ENCODE measurements around the gene FAM156A.
A peak's percentile ranks its signal among the peaks of the same experiment; 100 is the strongest.
"Not testable (repeated sequence)": the region's sequence is repeated elsewhere in the genome, so short reads cannot be mapped to it uniquely, and the experiment has no call there.

Gene FAM156A

DNA sequence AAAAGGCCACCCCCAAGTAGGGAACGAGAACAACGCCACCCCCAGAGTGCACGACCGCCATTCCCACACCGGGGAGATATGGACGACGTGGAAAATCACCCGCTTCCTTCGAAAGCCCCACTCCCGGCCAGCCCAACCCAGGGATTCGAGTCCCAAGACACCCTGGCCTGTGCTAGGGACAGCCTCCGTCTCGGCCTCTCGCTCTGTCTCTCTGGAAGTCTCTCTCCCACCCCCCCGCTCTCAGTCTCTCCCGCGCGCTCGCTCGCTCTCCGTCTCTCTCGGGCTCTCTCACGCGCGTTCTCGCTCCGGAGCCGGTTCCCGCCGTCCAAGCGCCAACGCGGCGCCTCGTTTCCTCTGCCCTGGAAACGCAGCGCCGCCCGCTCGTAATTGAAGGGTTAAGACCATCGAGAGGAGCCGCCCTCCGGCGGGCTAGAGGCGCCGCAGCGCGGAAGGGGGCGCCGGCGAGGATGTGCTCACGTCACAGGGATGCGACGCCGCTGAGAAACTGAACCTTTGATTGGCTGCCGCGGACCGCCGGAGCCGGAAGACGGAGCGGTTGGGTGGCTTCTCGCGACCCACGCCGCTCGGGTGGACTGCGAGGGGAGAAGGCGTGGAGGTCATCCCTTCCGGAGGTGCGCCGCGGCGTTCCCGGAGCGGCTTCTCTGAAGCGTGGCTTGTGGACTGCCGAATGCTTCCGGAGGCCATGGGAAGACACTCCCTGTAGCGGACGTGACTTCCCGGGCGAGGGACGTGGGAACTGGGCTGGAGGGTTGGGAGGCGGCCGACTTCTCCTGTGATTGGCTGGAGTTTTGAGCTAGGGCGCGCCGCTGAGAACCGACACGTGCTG, at the start of gene FAM156A:
Gene FAM156A, minus strand, starts transcription at position 406 of the 847 bp plus-strand sequence. CDS start 9,930 bp downstream, outside the sequence.
- not testable (repeated sequence) for H3K4me3 ChIP-seq (ENCODE audit: low read depth, low read length)

DNA sequence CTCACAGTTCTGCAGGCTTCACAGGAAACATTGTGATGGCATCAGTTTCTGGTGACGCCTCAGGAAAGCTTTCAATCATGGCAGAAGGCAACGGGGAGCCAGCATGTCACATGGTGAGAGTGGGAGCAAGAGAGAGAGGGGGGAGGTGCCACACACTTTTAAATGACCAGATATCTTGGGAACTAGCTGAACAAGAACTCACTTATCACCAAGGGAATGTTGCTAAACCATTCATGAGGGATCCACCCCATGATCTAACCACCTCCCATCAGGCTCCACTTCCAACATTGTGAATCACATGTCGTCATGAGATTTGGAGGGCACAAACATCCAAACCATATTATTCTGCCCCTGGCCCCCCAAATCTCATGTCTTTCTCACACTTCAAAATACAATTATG, 47.0 kb upstream of the FAM156A start:
- no peak overlapping the region for H3K4me3 ChIP-seq (ENCODE audit: low read depth, low read length)

DNA sequence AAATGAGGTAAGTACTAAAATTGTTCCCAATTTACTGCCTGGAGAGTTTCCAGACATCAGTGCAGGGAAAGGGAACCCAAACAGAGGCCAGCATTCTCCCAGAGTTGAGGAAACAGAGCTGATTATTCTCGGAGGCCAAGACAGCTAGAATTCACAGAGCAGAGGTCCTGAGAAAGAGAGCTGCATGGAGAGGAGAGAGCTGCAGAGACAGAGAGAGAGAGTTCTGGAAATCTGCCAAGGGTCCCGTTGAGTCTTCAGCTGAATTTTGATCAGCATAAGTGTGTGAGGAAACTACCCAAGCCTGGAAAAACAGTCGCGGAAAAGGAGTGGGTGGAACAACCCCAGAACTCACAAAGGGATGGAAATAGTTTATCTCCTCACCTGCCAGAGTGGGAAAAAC, 46.5 kb upstream of the FAM156A start:
- H3K4me3 ChIP-seq (ENCODE audit: low read depth, low read length), result no peak overlapping the region

DNA sequence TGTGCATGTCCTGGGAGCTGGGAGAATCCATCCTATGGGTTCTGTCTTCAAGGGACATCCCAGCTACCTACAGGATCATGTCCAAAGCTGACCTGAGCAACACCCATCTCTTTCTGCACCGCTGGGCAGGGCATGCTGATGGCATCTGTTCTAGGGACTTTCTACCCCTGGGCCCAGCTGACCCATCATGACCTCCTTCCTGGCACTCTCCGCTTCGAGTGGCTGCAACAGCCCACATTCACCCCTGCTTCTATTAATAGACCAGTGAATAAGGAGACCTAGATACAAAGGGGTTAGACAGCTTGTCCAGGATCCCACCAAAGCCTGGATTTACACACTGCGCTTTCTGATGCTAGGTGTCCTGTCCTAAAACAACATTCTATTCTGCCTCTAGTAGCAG, 45.7 kb upstream of the FAM156A start:
- H3K4me3 ChIP-seq (ENCODE audit: low read depth, low read length), result no peak overlapping the region

- no peak overlapping the region for H3K4me3 ChIP-seq (ENCODE audit: low read depth, low read length)
Observed at GRCh38 chrX:53003111-53003510, 44.8 kb upstream of the FAM156A start.

- no peak overlapping the region for H3K4me3 ChIP-seq (ENCODE audit: low read depth, low read length)
Observed at GRCh38 chrX:53001958-53002357, 43.6 kb upstream of the FAM156A start.

DNA sequence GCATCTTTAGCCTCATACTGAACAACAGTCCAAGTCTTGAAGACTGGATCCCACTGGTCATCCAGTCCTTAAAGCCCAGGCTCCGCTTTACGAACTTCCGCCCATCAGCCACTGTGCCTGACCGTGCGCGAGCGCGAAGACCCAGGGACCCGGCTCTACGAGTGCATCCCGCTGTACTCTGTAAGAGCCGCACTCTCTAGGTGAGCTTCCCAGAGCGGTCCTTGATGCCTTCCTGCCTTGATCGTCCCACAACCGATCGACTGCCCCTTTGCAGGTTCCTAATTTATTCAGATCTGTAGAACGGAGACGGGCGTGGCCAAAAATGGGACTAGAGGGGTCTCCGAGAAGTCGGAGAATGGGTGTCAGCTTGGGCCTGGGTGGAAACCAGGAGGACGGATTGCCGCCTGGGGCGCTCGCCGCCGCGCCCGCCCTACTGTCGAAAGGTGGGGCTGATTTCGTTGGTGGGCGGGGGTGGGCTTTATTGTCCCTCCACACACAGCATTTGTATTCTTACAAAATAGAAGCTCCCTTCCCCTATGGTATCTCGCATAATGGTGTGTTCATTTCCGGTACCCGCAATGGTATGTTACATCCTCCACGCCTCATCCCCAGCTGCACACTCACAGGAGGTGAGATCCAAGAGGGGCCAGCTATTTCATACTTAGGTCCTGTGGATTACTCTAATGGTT, 42.3 kb upstream of the FAM156A start:
- no peak overlapping the region for H3K4me3 ChIP-seq (ENCODE audit: low read depth, low read length)

DNA sequence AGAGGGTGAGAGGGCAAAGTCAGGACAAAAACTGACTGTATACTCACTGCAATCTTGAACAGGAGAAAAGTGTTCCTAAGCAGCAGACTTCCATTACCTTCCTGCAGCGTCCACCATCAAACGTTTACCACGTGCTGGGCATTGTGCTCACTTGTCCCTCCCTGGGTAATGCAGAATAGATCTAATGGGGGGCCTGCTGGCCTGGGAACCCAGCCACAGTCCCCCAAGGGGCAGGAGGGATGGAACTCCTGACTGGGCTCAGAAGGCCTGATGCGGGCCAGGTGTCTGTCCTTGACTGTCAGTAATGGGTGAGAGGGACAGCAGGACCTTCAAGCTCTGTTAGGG, 37.6 kb upstream of the FAM156A start:
- H3K4me3 ChIP-seq (ENCODE audit: low read depth, low read length), result peak overlapping the region; percentile 71

- H3K4me3 ChIP-seq (ENCODE audit: low read depth, low read length), result peak overlapping the region; percentile 71
Observed at GRCh38 chrX:52995135-52995986, 37.0 kb upstream of the FAM156A start.

DNA sequence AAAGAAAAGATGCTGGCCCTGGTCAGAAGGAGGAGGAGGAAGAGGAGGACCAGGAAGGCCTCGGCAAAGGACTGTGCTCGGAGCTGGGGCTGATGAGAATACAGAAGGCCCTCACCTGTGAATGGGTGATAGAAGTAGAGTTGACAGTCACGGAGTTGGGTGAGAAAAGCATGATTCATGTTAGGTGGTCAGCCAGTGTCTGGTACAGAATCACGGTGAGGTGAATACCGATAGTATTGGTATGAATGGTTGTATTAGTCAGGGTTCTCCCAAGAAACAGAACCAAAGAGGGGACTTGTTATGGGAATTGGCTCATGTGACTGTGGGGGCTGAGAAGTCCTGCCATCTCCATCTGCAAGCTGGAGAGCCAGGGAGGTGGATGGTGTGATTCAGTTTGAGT, 32.5 kb upstream of the FAM156A start:
- no peak overlapping the region for H3K4me3 ChIP-seq (ENCODE audit: low read depth, low read length)

GRCh38 chrX:52990011-52990631, 31.8 kb upstream of the FAM156A start:
- H3K4me3 ChIP-seq (ENCODE audit: low read depth, low read length), result not testable (repeated sequence)

DNA sequence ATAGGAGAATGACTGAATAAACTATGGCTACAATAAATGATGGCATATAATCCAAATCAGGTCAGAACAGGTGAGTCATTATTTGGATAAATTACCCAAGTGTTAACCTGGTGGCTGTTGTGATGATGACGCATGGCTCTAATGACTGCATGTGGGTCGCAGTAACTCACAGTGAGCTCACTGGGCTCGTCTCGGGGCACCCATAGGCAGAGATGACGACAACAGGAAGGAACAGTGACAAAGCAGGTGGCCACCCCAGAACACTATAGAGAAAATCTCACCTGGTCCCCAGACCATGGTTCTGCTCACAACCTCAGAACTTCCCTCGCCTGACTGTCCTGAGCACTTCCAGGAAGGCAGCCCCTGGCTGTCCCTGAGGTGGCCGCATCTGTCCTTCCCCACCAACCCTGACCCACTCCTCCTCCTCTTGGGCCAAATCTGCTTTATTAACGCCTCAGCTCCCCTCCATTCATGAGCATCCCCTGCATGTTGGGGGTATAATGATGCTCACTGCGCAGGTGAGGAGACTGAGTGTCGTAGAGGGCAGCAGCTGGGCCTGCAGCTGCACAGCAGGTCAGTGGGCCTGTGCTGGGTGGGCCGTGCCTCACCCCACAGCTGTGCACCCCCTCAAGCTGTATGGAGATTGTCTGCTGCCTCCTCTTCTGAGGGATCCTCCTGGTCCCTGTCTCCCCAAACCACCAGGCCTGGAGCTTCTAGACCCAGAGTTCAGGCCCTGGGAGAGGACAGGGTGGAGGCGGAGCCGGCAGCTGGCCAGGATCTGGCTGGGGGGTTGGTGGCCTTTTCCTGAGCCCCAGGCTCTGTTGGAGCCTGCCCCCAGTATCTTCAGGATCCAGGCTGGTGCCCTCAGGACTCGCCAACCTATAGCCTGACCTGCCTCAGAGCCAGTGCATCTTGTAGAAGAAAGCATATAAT, 30.9 kb upstream of the FAM156A start:
- no peak overlapping the region for H3K4me3 ChIP-seq (ENCODE audit: low read depth, low read length)

- H3K4me3 ChIP-seq (ENCODE audit: low read depth, low read length), result no peak overlapping the region
Observed at GRCh38 chrX:52983321-52984000, 25.1 kb upstream of the FAM156A start.

DNA sequence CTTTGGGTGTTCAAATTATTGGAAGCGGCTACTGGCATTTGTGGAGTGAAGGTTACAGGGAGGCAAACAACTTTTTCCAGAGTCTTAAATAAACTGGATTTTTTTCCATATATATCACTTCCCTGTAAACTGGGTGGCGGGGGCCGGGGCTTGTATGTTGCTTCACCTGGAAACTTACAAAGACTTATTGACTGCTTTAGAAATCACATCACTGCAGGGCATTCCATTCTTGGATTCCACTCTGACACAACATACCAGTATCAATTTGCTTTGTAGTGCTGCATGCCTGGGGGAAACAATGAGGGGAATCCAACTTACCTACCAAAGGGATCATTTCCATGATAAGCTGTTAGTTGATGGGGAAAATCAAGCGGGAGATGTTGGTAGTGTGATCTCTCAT, 21.7 kb upstream of the FAM156A start:
- H3K4me3 ChIP-seq (ENCODE audit: low read depth, low read length), result no peak overlapping the region

- no peak overlapping the region for H3K4me3 ChIP-seq (ENCODE audit: low read depth, low read length)
Observed at GRCh38 chrX:52979568-52979967, 21.2 kb upstream of the FAM156A start.

DNA sequence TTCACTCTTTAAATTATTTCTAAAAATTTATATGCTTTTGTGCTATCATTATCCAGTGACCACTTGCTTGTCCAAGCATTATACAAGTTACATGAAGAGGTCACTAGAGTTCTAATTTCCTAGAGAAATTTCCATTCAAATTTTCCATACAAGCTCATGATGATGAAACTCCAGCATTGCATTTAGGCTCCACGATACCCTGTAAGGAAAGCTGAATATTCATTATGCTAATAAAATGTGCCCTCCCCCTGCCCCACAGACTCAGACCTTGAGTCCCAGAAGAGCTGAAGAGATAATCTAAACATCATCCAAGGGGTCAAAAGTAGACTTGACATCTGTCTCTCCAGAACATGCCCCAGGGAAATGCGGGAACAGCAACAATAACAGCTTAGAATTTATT, 19.6 kb upstream of the FAM156A start:
- no peak overlapping the region for H3K4me3 ChIP-seq (ENCODE audit: low read depth, low read length)

DNA sequence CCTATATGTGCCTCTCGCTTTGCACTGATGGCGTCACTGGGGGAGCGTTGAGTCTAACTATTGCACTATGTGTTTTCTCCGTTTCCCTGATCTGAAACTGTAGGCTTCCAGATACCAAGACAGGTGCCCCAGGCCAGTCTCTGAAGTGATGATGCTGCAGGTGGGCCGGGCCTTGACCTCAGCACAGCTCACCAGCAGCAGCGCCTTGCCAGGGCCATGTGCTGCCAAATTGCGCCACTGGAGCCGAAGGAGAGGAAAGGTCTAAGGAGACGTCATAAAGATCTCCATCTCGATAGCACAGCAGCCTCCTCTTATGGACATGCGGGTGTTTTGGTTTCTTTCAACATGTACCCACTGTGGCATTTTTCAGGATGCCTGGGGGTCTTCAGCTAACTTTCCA, 17.3 kb upstream of the FAM156A start:
- not testable (repeated sequence) for H3K4me3 ChIP-seq (ENCODE audit: low read depth, low read length)

- H3K4me3 ChIP-seq (ENCODE audit: low read depth, low read length), result not testable (repeated sequence)
Observed at GRCh38 chrX:52974336-52974992, 16.1 kb upstream of the FAM156A start.

- not testable (repeated sequence) for H3K4me3 ChIP-seq (ENCODE audit: low read depth, low read length)
Observed at GRCh38 chrX:52967922-52968321, 9.6 kb upstream of the FAM156A start.

All from iPS-11a (cell line).